HFF-Myc (cell line): ENCODE data around the gene OR51E2.

ENCODE experiments used
- DNase-seq: peaks from one replicate; pipeline ENCODE4 v3.0.0-alpha.2; 2011; ENCODE audit warnings: low read depth; ENCODE audit errors: extremely low read depth
- H3K4me3 ChIP-seq: replicated peaks from 2 replicates; pipeline ENCODE4 v1.5.1; 2011; ENCODE audit warnings: low read depth, mild to moderate bottlenecking, control low read depth, low read length
- TF ChIP-seq, protein P1 (sequence below): IDR thresholded peaks from 2 replicates; pipeline ENCODE4 v1.5.1; 2012; ENCODE audit warnings: mild to moderate bottlenecking, low read depth, low read length, control low read depth; ENCODE audit errors: missing control alignments

Gene OR51E2

GRCh38 chr11:4664183-4664582, 33.5 kb downstream of the OR51E2 start:
- no peak overlapping the region for H3K4me3 ChIP-seq
- TF ChIP-seq, protein P1, sequence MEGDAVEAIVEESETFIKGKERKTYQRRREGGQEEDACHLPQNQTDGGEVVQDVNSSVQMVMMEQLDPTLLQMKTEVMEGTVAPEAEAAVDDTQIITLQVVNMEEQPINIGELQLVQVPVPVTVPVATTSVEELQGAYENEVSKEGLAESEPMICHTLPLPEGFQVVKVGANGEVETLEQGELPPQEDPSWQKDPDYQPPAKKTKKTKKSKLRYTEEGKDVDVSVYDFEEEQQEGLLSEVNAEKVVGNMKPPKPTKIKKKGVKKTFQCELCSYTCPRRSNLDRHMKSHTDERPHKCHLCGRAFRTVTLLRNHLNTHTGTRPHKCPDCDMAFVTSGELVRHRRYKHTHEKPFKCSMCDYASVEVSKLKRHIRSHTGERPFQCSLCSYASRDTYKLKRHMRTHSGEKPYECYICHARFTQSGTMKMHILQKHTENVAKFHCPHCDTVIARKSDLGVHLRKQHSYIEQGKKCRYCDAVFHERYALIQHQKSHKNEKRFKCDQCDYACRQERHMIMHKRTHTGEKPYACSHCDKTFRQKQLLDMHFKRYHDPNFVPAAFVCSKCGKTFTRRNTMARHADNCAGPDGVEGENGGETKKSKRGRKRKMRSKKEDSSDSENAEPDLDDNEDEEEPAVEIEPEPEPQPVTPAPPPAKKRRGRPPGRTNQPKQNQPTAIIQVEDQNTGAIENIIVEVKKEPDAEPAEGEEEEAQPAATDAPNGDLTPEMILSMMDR = no peak
- DNase-seq = no peak

DNA sequence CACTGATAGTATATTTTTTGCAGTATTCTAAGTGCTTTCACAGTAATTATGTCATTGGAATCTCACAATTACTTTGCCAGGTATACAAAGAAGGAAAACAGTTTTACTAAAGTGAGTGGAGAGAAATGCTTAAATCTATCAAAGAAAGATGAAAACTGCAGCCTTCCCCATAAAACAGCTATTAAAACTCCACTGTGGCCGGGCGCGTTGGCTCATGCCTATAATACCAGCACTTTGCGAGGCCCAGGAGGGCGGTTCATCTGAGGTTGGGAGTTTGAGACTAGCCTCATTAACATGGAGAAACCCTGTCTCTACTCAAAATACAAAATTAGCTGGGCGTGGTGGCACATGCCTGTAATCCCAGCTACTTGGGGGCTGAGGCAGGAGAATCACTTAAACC, 34.8 kb downstream of the OR51E2 start:
- no peak overlapping the region for H3K4me3 ChIP-seq
- TF ChIP-seq, protein P1 = no peak
- DNase-seq = no peak

DNA sequence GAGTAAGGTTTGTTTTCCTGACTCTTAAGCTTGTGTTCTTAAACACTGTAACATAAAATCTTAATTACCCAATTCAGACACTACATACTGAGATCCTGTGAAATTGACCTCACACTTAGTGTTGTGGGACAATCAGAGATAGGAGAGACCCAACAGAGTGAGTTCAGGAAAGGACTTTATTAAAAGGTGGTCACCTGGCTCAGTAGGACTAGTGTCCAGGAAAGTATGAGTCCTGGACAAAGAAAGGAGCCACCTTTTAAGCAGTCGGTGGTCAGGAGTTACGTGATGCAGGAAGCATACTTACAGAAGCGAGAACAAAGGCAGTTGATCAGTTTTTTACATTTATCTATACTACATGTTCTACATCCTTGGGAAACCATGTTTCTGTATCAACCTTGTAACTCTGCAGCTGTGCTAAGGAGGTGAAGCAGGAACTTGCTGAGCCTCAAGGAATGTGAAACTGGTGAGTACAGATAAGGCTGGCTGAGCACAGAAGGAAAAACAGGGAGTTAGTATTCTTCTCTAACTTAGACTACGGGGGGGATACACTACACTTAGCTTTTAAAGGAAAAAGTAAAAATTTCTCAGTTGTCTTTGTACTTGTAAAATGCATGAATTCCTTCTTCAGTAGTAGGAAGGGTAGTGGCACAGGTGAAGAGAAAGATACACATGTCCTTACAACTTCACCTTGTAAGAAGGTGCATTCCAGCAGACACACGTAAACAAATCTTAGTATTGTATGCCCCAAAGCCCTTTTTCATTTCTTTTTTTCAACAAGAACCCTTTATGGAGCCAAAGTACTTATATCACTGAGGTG, 38.8 kb downstream of the OR51E2 start:
- H3K4me3 ChIP-seq = no peak overlapping the region
- DNase-seq = no peak
- TF ChIP-seq, protein P1 = no peak

GRCh38 chr11:4654635-4655369, 42.9 kb downstream of the OR51E2 start:
- DNase-seq = no peak
- TF ChIP-seq, protein P1 = no peak
- no peak overlapping the region for H3K4me3 ChIP-seq

DNA sequence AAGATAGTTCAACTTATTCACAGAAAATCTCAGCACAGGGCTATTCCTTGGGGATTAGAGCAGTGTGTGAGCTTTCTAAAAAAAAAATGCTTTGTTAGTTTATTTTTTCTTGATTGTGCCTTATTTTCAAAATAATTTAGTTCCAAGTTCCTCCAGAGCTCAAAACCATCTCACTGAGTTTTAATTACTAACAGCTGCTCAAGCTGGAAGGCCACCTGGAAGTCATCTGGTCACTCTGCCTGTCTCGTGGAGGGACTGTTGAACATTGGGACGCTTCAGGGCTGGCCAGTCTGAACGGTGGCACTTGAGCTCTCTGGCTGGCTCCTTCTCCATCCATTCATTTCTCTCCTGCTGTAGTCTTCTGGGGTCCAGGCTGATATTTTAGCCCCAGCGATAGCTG, 49.9 kb downstream of the OR51E2 start:
- no peak overlapping the region for H3K4me3 ChIP-seq
- DNase-seq = no peak
- TF ChIP-seq, protein P1 = no peak

DNA sequence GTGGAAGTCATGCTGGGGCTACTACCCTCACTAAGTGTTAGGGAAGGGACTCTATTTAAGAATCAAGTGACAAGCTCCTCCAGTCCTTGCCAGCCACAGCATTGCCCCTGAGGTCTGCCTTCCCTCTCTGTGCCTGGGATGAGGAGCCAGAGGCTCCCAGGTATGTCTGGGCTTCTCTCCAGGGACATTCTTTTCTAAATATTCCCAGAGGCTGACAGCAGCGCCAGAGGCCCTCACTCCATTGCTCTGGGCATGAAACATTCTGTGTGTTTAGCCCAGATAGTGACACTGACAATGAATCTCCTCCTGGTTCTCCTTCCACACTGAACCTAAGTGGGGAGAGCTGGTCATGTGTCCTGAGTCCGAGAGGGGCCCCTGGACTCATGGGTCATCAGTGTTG, 51.7 kb downstream of the OR51E2 start:
- TF ChIP-seq, protein P1 = no peak
- no peak for DNase-seq
- no peak overlapping the region for H3K4me3 ChIP-seq
